NCI-H774 (cell line): ENCODE results near the gene DAZL.
"Not testable (repeated sequence)": the region's sequence is repeated elsewhere in the genome, so short reads cannot be mapped to it uniquely, and the experiment has no call there.

Experiments
- DNase-seq: peaks from one replicate; lab custom pipeline; 2025; lab: John Stamatoyannopoulos, UW

DAZL gene

DNA sequence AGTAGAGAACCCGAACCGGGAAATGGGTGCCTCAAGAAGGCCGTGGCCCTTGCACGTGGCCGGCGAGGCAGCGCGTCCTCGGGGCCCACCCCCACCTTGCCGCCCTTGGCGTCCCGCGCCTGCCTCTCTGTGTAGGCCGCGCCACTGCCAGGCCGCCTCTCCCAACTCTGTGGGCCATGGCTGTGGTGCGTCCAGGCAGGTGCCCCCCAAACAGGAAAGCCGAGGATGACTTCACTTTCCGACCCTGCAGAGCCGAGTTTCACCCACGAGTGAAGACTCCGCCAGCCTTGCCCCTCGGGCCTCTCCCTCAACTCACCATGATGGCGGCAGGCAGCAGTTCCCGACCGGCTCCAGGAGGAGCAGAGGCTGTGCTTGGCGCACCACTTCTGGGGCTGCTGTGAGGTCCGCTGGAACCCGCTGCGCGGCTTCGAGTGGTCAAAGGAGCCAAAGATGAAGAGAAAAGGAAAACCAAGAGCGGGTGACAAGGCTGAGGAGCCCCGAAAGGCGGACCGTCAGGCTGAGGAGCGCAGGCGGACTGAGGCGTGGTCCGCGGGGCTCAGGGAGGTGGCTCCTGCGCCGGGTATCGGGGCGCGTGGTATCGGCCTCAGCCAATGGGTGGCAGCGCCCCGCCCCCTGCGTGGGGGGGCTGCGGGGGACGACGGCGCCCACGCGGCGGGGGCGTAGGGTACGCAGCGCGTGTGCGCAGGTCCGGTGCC, at the start of gene DAZL:
Gene DAZL, minus strand, starts transcription at position 537 of the 716 bp plus-strand sequence. Its CDS starts 218 bp downstream, at position 319.
- DNase-seq, result no peak

GRCh38 chr3:16654976-16655375, 49.8 kb upstream of the DAZL start:
- no peak for DNase-seq

DNA sequence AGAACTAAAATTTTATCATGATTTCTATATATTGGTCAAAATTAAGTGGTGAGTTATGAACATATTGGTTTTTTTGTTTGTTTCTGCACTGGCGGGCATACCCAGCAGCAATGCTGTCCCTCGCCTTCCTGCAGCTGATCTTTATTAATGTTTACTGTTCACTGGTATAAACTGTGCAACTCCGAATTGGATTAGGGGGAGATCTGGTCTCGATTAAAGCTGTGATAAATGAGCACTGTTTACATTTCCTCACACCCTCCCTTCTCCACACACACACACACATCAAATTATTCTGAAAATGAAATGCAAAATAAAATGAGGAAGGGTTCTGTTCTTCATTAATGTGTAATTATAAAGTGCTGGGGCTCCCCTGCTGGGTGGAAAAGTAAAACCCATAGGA, 48.5 kb upstream of the DAZL start:
- DNase-seq, result no peak

DNA sequence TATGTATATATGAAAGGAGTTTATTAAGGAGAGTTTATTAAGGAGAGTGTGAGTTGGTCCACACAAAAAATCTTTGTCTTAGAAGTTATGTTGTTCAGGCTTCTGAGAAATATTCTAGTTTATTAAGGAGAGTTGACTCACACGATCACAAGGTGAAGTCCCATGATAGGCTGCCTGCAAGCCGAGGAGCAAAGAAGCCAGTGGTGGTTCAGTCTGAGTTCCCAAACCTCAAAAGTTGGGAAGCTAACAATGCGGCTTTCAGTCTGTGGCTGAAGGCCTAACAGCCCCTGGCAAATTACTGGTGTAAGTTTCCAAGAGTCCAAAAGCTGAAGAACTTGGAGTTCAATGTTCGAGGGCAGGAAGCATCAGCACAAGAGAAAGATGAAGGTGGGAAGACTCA, 42.4 kb upstream of the DAZL start:
- no peak for DNase-seq

GRCh38 chr3:16639806-16640205, 34.6 kb upstream of the DAZL start:
- DNase-seq, result no peak

DNA sequence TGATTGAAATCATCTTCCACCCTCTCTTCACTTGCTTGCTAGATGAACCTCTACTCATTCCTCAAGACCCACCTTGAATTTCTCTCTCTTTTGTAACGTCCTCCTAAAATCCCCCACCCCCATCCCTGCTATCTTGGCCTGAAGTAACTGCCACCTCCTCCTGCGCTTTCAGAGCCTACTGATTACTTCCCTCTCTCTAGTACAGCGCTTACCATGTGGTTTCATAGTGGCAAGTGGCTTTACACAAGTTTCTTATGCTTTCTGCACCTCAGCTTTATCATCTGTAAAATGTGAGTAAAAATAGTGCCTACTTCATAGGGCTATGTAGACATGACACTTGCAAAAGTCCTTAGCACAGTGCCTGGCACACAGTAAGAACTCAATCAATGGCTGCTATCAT, 28.7 kb upstream of the DAZL start:
- DNase-seq, result no peak

- DNase-seq, result no peak
These were observed 27.2 kb upstream of the DAZL start for GRCh38 chr3:16632395-16632794.

DNA sequence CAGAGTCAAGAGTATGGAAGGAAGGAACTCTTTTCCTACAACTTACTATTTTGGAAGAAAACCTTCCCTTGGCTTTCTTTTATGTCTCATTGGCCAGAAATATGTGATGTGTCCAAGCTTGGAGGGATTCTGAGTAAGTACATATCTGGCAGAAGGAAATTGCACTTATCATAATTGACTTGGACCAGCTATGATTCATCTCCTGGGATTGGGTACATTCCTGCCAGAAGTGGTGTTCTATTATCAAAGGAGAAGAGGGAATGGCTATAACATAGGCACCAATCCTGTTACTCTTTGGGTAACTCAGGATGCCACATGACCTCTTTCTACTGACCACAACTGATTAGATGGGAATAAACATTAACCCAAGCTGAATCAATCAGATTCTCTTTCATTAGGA, 13.5 kb upstream of the DAZL start:
- DNase-seq, result no peak

- DNase-seq, result not testable (repeated sequence)
These were observed 11.9 kb upstream of the DAZL start for GRCh38 chr3:16617155-16617554.

DNA sequence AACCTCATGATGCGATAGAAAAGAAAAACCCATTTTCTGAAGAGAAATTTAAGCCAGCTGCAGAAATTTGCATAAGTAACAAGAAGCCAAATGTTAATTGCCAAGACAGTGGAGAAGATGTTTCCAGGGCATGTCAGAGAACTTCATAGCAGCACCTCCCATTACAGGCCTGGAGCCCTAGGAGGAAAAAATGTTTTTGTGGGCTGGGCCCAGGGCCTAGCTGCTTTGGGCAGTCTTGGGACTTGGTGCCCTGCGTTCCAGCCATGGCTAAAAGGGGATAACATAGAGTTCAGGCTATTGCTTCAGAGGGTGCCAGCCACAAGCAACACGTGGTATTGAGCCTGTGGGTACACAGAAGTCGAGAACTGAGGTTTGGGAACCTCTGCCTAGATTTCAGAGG, 10.9 kb upstream of the DAZL start:
- no peak for DNase-seq

- no peak for DNase-seq
These were observed 9.1 kb upstream of the DAZL start for GRCh38 chr3:16614033-16615031.

DNA sequence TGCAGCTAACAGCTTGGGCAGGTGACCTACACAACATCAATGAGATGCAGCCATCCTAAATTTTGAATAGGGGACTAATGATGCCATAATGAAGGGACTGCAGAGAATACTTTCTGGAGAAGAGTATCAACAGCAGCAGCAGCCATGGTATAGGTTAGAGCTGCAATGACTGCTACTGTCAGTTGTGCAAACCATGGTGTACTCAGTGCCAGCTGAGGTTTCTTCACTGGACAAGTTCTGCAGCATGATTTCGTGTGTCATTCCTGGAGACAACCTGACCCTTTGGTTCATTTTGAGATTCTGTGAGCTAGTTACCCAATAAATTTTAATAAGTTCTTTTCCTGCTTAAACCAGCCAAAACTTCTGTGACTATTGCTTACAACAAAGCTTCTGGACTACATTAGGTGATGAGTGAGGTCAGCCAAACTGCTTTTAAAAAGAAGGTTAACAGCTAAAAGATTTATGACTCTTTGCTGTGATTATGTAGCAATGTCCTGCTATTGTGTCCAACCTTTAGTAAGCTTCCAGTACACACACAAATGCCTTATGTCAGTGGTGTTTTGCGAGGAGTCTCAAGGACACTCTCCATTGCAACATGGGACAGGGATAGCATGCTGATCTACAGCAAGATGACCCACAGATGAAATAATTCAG, 4.8 kb upstream of the DAZL start:
- DNase-seq, result no peak

- DNase-seq, result no peak
These were observed 3.6 kb upstream of the DAZL start for GRCh38 chr3:16608816-16609215.

DNA sequence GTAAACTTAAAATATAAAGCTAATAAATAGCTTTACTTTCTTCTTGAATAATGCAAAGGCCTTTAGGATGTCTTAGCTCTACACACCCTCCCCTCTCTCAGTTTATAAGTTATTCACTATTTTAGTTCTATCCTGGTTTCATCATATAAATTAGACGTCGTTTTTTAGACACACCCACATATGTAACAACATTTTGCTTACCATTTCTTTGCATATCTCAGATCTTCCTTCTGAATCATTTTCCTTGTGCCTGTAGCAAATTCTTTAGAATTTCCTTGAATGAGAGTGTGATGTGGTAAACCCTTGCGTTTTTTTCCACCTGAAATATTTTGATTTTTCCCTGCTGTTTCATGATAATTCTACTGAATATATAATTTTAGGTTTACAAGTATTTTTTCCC, 2.5 kb upstream of the DAZL start:
- no peak for DNase-seq

DNA sequence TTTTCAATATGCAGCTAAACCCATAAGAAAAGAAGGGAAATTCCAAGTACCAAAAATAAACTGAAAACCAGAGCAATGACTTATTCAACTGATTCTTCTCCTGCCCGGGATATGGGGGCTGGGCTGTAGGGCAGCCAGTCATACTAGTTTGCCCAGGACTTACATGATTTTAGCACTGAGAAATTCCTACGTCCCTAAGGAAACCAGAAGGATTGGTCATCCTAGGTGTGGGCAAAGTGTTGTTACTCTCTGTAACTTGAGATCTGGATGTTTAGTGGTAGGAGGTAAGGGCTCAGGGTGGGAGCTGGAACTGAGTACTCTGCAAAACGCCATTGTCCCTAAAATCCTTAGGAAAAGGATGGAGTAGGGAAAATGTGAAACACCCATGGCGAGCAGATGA, 1.2 kb upstream of the DAZL start:
- no peak for DNase-seq

- DNase-seq, result no peak
These were observed 743 bp upstream of the DAZL start for GRCh38 chr3:16605966-16606365.

GRCh38 chr3:16604433-16604832, 790 bp downstream of the DAZL start:
- DNase-seq, result no peak

DNA sequence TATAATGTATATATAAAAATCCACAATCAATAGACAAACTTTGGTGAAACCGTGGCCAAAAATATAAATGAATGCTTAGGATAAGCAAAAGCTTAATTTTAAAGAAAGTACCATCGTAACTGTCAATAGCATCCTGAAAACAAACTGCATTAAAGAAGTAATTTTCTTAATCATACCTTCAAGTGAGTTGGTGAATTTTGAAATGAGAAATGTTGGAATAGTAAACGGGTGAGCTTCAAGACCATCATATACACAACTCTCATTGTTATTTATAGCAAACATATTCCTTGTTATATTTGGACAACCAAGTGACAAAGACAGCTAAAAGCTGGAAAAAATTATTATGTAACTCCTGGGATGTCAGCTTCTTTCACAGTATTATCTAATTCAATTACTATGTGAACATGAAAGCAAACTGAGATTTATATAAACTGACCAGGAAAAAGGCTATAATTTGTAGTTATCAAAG, 3.7 kb downstream of the DAZL start:
- DNase-seq, result no peak

DNA sequence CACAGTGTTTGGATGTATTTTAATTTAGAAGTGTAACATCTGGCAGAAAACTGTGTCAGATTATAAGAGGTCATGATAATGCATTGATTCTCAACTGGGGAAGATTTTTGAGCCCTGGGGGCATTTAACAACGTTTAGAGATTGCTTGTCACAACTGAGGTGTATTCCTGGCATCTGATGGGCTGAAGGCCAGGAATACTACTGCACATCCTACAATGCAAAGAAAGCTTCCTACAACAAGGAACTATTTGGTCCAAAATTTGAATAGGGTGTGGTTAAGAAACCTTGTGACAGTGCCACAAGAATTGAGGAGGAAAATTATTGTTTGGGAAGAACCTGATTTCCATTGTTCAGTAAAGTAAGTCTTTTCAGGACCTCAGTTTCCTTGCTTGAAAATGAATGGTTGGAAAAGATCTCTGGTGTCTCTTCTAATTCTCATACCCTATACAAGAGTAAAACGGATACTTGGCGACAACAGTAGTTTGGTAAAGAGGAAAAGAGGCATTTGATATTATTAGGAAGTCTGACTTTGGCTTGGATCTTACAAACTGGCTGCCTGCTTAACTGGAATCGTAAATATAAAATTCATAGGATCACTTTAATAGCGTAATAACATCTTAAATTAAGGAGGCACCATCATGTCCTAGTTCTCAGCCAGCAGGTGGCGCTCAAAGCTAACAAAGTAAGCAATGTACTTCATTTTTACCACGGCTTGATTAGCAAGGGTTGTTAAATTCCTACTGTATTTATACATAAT, 4.3 kb downstream of the DAZL start:
- DNase-seq, result peak; percentile 55

DNA sequence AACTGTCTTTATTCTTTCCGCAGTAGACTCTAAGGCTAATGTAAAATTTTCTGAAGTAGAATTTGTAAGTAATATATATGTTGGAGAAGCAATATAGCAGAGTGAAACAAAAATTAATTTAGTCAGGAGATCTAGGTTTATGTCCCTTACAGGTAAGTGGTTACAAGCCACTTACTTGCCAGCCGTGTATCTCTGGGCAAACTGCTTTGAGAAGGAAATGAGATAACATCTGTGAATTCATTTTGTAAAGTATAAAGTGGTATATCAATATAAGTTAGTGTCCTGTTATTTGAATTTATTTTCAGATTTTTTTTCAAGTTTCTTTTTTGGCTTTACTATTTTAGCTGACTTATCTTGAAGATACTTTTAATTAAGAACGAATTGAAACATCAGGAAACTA, 5.5 kb downstream of the DAZL start:
- DNase-seq, result no peak

GRCh38 chr3:16596352-16597032, 8.7 kb downstream of the DAZL start:
- DNase-seq, result no peak
